HS-27A (cell line): Measurements from ENCODE around the gene GRHL3.

Experiments
- DNase-seq: peaks from one replicate; pipeline ENCODE4 v3.0.0-alpha.2; 2012; ENCODE audit warnings: low read depth, missing footprints

Gene GRHL3

GRCh38 chr1:24293392-24294227, 25.5 kb upstream of the GRHL3 start:
- no peak for DNase-seq

DNA sequence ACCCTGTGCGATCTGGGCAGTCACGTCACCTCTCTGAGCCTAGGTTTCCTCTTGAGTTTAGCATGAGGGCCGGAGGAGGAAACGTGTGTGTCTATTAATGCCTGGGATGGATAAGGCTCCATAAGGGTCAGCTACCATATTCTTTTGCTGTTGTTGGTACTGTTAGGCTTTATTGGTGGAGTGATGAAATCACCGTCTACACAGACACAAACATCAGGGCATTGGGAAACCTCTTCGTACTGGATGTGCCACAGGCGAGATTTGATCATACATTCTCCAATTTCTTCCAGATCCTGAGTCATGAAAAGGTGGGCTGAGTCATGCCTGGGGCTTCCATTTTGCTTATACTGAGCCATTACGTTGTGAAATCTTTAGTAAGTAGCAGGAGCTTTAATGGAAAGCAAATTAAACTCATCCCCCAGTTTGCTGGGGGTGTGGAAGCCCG, 24.9 kb upstream of the GRHL3 start:
- peak; percentile 72 for DNase-seq

- no peak for DNase-seq
Observed at GRCh38 chr1:24294716-24295371, 24.3 kb upstream of the GRHL3 start.

- DNase-seq, result no peak
Observed at GRCh38 chr1:24295535-24295934, 23.6 kb upstream of the GRHL3 start.

DNA sequence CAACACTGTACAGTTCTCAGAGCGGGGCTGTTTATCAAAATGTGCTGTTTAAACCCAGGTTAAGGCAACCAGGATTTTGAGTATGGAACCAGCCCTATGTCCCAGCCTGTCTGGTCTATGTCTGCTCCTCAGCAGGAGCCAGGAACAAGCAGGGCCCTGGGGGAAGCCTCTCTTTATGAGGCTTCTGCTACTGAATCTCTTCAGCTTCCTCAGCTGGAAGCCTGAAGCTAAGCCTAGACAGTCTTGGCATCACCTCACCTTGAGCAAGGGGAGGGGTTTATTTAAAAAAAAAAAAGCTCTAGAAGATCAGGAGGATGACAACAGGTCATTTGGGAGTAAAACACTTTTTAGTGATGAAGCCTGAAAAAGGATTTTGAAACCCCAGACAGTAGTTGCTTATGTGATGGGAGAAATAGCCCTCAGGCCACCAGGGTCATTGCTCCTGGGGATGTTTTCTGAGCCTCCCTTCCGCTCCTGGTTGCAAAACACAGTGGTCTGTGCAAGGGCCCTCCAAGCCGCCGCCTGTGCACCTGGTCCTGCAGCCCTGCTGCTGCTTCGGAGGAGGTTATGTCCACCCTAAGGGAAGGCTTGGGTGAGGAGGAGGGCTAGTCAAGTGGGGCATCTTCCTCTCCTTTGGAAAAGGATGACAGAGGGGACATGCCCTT, 21.8 kb upstream of the GRHL3 start:
- no peak for DNase-seq

DNA sequence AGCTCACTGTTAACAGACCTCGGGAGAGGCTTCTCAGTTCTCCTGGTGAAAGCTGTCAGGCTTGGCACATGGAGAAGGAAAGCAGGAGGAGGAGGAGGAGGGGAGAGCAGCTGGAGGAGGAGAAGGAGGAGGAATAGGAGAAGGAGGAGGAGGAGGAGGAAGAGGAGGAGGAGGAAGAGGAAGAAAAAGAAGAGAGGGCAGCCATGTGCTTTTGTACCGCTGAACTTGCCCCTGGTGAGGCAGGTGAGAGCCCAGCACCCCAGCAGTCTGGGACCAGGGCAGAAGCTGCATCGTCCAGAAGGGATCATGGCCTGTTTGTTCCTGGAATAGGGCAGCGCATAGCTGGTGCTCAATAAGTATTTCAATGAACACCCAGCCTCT, 21.3 kb upstream of the GRHL3 start:
- DNase-seq, result no peak

- no peak for DNase-seq
Observed at GRCh38 chr1:24298606-24299005, 20.6 kb upstream of the GRHL3 start.

DNA sequence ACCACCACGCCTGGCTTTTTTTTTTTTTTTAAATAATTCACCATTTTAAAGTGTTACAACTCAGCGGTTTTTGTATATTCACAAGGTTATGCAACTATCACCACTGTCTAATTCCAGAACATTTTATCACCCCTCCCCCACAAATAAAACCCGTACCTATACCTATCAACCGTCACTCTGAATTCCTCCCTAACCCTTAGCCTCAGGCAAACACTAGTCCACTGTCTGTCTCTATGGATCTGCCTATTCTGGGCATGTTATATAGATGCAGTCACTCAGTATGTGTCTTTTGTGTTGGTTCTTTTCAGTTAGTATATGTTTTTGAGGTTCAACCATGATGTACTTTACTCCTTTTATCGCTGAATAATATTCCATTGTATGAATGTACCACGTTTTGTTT, 19.3 kb upstream of the GRHL3 start:
- no peak for DNase-seq

DNA sequence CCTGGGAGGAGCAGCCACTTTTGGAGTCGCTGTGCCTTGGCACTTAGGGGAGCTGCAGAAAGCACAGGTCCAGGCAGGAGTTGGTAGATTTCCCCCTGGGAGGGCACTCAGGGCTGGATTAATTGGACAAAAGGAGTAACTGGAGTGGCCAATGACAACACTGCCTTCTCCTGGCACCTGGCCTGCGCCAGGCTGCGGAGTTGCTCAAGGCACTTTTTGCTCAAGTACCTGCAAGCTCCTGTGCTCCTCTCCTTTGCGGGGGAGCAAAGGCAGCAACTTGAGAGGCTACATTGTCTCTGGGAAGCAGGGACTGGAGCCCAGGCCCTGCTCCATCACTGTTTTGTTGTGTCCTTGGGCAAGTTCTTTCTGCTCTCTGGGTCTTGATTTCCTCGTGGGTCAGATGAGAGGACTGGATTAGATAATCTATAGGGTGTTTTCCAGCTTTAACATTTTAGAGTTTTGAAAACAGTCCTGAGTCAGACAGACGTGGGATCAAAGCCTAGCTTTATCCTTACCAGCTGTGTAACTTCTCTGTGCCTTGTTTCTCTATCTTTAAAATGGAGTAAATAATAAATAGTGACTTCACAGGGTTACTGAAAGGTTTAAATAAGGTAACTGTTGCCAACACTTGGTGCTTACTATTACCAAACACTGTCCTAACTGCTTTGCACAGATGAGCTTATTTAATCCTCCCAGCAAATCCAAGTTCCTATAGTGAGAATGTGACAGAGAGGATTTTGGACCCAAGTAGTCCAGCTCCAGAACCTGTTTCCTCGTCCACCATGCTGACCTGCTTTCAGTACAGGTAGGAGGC, 18.0 kb upstream of the GRHL3 start:
- DNase-seq, result no peak

- DNase-seq, result no peak
Observed at GRCh38 chr1:24301785-24302175, 17.4 kb upstream of the GRHL3 start.

DNA sequence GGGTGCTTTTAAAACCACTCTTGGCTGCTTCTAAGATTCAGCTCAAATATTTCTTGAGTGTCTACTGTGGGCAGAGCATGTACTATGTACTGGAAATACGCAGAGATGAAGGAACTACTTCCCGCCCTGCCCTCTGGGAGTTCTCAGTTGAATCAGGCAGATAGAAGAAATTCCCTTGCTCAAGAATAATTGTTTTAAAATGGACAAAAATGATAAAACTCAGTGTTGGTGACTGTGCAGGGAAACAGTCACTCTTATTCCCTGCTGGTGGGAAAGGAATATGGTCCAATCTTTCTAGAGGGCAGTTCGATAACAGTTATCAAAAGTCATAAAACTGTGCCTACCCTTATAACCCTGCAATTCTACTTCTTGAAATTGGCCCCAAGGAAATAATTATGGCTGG, 16.9 kb upstream of the GRHL3 start:
- DNase-seq, result no peak

- DNase-seq, result no peak
Observed at GRCh38 chr1:24303600-24303999, 15.6 kb upstream of the GRHL3 start.

DNA sequence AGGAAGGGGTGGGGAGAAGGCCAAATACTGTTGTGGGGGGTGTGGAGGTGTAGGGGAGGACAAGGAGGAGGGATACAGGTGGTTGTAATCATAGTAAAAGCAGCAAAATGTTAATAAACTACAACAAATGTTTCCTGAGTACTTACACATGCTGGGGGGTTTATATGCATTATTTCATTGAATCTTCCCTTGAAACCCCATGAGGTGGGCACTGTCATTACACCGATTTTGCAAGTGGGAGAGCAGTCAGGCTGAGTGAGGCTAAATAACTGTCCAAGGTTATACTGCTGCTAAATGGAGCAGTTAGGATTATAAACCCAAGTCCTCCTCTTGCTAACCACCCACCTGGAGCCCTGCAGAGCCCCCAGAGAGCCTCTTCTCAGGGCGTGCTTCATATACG, 14.4 kb upstream of the GRHL3 start:
- DNase-seq, result no peak

DNA sequence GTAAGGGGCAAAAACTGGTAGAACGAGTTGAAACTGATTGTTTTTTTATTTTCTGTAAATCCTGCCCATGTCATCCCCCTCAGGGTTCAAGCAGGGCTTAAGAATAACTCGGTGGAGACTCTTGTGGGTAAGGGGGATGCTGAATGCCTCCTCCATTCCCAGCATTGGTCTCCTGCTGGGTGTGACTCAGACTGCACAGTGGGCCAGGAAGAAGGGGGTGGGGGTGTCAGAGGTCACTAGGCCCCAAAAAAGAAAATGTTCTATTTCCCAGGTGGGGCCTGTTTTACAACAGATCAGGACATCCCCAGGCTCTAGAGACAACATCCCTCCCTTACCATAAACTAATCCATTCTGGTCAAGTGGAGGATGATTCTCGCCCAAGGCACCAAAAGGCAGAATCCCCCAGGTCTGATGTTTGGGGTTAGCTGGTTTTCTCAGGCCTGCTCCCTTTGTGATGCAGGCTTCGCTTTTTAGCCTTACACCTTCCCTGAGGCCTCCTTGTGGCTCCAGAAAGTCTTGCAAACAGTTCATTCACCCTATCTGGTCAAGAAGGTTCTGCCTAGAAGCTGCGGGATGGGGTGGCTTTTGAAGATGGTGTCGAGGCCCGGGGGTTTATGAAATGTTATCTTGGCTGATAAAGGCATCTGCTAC, 10.7 kb upstream of the GRHL3 start:
- no peak for DNase-seq

DNA sequence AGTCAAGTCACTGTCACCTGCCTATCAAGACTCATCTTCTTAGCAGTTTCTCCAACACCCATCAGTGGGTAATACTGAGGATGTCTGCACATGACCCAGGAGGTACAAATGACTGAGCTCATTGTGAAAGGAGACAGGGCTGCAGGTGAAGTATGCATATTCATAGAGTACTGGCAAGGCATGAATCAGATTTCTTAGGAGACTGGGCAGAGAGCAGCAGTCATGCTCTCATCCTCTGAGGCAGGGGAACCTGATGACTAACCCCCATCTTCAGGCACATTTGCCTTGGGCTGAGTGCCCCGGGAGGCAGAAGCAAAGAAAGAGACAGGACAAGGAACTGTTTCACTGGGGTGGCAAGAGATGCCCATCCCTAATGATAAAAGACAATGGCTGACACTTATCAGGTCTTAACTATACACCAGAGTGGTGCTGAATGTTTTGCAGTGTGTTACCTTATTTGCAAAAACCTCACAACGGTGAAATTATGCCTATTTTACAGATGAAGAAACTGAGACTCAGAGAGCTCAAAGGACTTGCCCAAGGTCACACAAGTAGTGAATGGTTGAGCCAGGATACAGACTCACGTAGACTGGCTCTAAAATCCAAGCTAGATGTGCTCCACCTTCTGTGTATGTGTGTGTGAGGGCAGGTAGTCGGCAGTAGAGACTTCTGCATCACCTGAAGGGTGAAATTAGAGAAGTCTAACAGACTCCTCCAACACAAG, 9.2 kb upstream of the GRHL3 start:
- DNase-seq, result no peak

GRCh38 chr1:24311234-24311633, 7.9 kb upstream of the GRHL3 start:
- no peak for DNase-seq

DNA sequence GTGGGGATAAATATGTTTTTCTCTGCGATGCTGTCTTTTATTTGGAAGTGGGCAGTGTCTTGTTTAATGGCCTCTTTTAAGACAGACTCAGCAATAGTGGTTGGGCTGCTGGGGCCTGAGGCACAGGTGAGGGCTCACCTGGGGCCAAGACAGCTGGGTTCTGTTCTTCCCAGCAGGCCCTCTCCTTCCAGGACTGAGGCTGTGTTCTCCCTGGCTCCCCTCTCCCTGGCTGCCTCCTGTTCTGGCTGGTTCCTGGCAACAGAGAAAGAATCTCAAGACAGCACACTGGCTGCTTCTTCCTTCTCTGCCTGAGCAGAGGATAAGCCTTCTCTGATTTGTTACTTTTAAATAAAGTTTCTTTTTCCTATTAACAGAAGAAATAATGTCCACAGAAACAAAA, 7.4 kb upstream of the GRHL3 start:
- DNase-seq, result no peak

DNA sequence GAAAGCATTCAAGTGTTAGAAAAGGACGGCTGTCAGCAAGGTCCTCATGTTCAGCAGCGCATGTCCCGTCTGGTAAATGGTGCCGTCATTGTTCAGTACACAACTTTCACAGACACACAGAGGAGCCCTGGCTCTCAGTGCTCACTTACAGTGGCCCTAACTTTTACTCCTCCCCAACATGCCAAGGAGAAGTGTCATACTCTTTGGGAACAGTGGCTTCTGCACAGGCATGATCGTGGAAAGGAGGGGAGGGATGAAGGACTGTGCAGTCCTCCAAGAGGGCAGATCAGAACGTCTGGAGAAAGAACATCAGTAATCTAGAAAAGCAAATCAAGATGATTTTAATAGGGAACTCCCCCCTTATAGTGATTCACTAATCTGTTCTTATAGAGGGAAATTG, 3.8 kb upstream of the GRHL3 start:
- no peak for DNase-seq

GRCh38 chr1:24316645-24317044, 2.5 kb upstream of the GRHL3 start:
- DNase-seq, result no peak

DNA sequence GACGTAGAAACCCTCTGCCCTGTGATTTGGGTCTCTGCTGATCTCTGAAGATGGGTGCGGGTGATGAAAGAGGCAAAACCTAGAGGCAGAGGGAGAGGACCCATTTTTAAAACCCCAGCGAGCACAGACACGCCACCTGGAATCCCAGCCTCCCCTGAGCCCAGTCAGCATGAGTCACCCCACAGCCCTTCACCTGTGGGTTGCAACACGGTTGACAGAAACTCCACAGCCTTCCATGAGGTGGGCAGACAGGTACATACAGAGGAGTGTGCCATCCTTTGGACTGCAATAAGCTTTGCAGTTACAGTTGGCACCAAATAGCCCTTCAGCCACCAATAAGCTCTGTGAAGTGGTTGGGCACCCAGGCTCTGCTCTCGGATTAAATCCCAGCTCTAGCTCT, 2.1 kb upstream of the GRHL3 start:
- DNase-seq, result no peak

DNA sequence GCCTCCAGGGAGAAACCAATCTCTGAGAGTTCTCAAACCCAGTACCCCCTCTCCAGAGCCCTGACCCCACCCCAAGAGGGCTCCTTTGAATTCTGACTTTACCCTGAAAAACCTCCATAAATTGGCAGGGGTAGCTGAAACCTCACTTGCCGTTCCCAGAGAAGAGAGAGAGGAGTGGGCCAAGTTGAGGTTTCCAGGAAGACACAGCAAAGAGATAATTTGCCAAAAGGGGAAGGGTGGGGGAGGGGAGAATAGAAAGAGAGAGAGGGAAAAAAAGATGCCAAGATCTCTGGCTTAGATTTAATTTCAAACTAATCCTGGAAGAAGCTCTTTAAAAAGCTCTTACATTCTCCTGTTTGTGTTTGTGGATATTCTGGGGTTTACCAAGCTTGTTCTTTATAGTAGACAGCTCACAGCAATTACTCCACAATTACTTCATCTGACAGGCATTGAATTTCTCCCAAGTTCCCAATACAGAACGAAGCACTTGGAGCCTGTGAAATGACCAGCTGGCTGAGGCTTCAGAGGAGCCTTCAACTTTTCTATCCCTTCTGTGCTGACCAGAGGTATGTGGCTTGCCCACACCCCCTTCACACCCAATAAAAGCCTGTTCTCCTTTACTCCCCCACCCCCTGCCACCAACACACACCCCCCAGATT, 1.1 kb upstream of the GRHL3 start:
- DNase-seq, result no peak
